CD4-positive, alpha-beta T cell treated with Interleukin-12 subunit alpha and Interleukin-12 subunit beta, for 1 hour (primary cell): ENCODE measurements around the gene OPRL1.

Source experiments
- DNase-seq: peaks from one replicate; pipeline ENCODE4 v3.0.0-alpha.2; 2020

Gene OPRL1

GRCh38 chr20:64042054-64042781, 37.7 kb upstream of the OPRL1 start:
- no peak for DNase-seq

DNA sequence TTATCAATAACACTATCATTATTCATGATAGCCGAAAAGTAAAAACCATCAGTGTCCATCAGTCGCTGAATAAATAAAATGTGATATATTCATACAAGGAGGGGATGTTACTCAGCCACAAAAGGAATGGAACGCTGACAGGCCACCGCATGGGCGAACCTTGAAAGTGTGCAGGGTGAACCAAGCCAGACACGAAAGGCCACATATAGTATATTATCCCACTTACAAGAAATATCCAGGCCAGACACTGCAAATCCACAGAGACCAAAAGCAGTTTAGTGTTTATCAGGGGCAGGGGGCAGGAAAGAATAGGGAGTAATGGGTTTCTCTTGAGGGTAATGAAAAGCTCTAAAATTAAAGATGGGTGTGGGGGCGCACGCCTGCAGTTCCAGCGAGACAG, 36.1 kb upstream of the OPRL1 start:
- no peak for DNase-seq

DNA sequence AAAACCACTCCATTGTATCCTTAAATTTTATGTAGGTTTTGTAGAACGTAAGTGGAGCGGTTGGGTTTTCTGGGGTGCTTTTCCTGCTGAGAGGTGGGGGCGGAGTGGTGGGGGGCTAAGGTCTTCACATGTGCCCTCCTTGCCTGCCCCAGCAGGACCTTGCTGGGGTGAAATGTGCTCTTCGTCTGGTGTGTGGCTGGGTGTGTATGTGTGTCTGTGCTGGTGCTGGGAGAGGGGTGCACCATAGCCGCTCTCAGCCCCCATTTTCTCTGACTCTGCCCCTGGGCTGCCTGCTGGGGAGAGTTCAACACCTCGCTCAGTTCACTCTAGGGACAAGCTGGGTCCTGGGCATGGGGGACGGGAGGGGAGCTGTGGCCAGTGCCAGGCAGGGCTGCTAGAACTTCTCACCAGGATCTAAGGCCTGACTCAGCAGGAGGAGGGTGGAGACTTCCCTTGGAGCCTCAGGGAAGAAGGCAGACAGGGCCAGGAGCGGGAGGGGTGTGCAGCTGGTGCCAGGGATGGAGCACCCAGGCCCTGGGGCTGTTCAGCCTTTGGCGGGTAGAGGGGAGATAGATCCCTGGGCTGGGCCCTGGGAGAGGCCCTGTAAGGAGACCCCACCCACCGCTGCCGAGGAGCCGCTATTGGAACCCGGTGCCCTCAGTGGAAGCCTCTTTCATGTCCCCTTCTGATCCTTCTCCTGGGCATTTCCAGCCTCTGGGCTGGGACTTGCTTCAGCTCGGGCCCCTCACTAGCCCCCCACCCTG, 35.2 kb upstream of the OPRL1 start:
- DNase-seq = no peak

DNA sequence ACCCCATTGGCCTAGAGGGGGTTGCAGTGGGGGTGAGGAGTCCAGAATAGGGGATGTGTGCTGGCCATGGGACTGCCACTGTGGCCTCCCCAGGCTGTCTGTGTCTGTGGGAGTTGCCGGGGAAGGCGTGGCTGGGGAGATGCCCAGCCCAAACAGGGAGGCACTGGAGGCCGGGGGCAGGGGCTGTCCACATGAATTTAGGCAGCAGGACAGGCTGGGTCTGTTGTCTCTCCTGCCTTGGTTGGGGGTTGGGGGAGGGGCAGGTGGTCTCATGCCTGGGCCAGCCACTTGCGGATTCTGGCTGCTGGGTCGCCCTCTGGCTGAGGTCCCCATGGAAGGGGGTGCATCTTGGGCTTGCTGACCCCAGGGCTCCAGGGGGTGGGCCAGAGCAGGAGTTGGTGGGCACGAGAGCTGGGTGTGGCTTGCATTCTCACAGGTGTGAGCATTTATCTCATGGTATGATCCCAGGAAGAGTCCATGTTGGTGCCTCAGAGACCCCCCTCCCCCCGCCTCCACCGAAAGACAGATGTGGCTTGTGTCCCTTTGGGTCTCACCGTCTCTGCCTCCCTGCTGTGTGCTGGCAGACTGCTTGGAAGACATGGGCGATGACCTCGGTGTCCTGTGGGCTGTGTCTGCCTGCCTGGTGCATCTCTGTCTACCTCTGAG, 34.4 kb upstream of the OPRL1 start:
- DNase-seq = no peak

- DNase-seq = no peak
Measured at GRCh38 chr20:64047046-64047389, 32.9 kb upstream of the OPRL1 start.

- DNase-seq = no peak
Measured at GRCh38 chr20:64047968-64048401, 31.9 kb upstream of the OPRL1 start.

DNA sequence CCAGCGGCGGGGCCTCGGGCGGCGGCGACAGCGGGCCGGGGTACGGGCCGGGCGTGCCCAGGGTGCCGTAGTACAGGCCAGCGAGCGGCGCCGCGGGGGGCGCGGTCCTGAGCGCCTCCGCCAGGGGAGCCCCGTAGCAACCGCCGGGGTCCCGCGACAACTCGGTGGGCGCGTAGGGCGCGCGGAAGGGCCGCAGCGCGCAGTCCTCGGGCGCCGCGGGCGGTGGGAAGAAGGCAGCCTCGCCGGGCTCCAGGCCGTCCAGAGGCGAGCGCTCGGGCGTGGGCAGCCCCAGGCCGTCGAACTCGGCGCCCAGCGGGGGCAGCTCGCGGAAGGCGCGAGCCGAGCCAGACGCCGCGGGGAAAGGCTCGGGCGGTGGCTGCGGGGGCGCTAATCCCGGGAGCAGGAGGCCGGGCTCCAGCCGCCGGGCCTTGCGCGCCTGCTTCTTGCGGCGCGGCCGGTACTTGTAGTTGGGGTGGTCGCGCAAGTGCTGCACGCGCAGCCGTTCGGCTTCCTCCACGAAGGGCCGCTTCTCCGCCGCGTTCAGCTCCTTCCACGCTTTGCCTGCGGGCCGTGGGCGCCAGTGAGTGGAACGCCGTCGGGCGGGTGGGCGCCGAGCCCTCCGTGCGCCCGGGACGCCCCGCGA, 31.4 kb upstream of the OPRL1 start:
- DNase-seq = no peak

DNA sequence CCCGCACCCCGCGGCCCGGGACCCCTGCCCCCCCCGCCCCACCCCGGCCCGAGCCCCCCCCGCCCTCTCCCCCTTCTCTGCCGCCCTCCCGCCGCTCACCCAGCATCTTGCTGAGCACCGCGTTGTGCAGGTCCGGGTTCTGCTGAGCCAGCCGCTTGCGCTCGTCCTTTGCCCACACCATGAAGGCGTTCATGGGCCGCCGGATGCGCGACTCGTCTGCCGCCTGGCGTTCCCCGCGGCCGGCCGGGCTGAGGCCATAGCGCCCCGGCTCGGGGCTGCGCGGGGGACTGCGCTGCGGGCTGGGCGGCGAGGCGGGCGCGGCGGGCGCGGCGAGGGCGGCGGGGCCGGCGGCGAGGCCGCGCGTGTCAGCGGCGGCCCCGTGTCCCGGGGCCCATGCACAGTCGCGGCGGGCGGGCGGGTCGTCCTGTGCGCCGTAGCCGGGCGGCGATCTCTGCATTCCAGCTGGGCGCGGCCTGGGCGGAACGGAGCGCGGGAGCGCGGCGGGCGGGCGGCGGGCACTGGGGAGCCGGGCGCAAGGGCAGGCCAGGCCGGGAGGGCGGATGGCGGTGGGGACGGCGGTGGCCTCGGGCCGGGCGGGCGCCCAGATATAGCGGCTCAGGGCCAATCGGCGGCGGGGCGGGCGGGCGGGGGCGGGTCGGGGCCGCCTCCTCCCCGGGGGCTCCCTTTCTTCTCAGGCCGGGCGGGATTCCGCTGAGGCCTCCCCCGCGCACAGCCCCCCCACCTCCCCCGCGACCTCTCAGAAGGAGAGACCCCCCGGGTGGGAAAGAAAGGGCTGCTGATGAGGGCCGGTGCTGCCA, 30.6 kb upstream of the OPRL1 start, which contains the start of gene SOX18:
TSS of gene SOX18 (minus strand) at position 580 of the 818 bp plus-strand sequence. CDS start at position 457, 123 bp downstream.
- peak; percentile 27 for DNase-seq

DNA sequence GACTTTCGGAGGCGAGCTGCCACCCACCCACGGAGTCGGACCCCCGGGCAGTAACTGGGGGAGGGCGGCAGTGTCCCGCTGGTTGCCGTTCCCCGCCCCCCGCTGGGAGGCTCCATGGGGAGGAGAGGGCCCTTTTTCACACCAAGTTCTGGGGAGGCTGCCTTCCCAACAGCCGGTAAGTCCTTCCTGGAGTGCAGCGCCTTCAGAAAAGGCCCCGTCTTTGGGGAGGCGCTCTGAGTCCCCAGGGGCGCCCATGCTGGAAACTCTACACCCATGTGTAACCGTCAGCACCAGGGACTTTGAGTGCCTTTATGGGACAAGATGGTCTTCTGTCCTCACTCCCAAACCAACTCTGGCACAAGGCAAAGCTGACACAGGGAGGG, 30.0 kb upstream of the OPRL1 start:
- no peak for DNase-seq

- DNase-seq = no peak
Measured at GRCh38 chr20:64050261-64051032, 29.4 kb upstream of the OPRL1 start.

- DNase-seq = no peak
Measured at GRCh38 chr20:64051033-64051452, 28.8 kb upstream of the OPRL1 start.

DNA sequence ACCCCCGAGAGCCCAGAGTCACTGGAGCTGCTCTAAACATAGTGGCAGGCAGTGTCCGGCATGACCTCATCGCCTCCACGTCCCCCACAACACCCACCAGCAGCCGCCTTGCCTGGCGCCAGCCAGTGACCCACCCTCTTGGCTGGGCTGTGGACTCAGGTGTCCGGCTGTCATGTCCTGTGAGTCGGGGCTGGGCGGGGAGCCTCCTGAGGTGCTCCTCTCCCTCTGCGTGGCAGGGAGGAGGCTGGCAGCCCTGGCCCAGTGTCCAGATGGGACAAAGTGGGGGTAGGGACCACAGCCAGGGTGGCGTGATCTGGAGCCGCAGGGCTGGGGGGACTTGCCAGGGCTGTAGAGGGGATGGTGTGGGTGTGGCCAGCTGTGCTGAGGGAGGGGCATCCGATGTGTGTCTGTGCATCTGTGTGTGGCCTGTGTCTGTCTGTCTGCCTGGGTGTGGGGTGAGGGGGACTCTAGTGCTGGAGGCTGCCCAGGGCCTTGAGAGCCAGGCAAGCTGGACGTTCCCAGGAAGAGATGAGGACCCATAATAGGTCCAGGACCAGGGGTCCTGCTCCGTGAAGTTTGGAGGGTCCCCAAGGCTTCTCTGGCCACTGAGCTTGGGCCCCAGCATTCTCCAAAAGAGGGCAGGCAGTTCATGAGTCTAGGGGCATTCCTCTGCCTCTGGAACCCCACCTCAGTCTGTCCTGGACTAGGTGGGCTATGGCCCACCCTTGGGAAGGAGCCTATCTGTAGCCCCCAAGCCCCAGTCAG, 28.1 kb upstream of the OPRL1 start:
- DNase-seq = no peak

DNA sequence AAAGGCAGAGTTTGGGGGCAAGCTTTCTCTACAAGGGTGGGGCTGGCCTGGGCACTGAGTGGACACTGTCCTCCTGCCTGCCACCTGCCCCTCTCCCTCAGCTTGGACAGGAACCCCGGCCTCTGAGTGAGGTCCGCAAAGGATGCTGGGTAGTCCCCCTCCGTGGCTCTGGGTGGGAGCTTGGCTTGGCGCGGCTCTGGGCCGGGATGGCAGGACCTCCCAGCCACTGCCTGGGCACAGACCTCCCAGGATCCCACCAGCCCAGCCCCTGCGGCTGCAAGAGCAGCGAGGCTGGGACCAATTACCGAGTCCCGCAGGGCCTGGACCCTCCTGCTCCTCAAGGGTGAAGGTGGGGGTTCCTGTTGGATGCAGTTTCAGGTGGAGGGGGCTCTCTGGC, 27.6 kb upstream of the OPRL1 start:
- DNase-seq = no peak

- DNase-seq = no peak
Measured at GRCh38 chr20:64052987-64053840, 26.7 kb upstream of the OPRL1 start.

GRCh38 chr20:64053841-64054661, 25.8 kb upstream of the OPRL1 start:
- DNase-seq = no peak

DNA sequence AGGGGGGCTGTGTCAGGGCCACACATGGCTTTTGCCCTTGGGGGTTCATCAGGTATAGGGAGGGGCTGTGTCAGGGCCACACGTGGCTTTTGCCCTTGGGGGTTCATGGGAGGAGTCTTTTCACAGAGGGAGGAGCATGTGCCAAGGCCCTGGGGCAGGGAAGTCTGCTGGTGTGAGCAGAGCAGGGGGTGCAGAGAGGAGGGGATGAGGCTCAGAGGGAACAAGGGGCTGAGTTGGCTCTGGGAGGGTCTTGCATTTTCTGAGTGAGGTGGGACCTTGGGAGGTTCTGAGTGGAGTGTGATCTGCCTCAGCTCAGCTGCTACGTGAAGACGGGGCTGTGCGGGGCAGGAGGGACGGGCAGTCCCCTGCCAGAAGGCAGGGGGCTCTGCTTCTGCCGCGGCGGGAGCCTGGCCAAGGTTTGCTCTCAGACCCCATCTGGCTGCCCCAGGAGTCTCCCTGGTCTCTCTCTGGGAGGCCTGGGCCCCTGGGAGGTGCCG, 24.4 kb upstream of the OPRL1 start:
- no peak for DNase-seq

DNA sequence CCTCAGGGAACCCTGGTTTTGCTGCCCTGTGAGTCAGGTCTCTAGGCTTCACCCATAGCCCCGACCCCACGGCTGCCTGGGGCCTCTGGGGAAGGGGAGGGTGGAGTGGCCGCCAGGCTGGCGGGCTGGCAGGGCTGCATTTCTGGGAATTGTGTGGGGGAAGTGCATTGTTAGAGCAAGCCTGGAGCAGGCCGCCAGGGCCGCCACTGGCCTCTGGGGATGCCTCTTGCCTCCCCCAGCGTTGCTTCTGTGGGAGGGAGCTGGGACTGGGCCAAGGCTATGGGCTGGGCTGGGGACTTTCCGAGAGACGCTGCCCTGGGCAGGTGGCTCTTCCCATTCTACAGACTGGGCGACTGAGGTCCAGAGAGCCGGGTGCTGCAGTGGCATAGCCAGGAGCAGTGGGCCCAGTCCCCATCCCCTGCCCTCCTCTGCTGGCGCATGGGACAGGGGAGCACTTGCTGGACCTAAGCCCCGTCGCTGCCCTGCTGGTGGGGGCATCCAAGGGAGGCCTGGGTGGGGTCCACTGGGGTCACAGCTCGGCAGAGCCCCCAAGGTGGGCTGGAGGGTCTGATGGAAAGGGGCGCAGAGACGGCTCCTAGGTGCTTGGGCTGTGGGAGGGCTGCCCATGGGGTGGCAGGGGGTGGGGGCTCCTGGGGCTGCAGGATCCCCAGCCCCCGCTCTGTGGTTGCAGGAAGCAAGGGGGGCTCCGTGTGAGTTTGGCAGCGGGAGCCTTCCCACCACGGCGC, 23.8 kb upstream of the OPRL1 start:
- DNase-seq = no peak

GRCh38 chr20:64056639-64056888, 23.3 kb upstream of the OPRL1 start:
- DNase-seq = no peak
